Keratinocyte (primary cell): ENCODE results near the gene PEPD.

Experiments used
- EZH2 ChIP-seq: IDR thresholded peaks from one replicate; pipeline ENCODE4 v1.6.1; 2012; ENCODE audit warnings: inconsistent platforms, mild to moderate bottlenecking, low read length, moderate library complexity
- TF ChIP-seq, protein P1 (sequence below), 3 experiments: IDR thresholded peaks in 1 of 3; conservative IDR thresholded peaks in 1 of 3; optimal IDR thresholded peaks in 1 of 3; 2 replicates in 2 of 3; 3 replicates in 1 of 3; pipeline versions ENCODE3 to v1.5.1; 2011; ENCODE audit warnings: low read length in 3 of 3, mild to moderate bottlenecking in 3 of 3, moderate library complexity in 2 of 3, control low read depth in 1 of 3, inconsistent platforms in 1 of 3; ENCODE audit not compliant: insufficient read depth in 2 of 3; ENCODE audit errors: extremely low read depth in 1 of 3

DNA sequence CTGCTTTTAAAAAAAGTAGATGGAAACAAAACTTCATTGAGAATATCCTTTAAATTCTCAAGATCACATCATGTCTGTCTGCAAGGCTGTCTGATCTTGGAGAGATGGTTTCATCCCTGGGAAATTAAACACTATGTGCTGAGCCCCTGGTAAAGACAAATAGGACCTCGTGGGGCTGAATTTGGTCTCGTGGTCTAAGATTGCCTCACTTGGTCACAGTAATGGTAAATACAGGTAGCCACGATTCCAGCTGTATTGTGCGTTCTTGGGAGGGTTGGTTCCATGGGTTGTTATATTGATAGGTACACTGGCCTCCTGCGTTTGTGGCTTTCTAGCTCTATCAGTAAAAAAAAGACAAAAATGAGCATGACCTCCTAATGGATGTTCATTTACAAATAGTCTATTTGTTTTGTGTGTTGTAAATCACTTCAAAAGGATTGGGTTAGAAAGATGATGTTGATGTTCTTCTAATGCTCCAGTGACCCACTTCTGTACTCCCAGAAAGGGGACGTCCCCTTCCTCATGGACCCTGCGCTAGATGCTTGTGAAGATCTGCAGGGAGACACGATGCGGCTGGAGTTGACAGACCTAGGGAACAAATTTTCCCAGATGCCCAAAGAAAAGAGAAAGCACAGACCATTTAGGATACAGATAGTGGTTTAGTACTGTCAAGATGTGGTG lies 146.3 kb downstream of the PEPD start:
- TF ChIP-seq, protein P1, sequence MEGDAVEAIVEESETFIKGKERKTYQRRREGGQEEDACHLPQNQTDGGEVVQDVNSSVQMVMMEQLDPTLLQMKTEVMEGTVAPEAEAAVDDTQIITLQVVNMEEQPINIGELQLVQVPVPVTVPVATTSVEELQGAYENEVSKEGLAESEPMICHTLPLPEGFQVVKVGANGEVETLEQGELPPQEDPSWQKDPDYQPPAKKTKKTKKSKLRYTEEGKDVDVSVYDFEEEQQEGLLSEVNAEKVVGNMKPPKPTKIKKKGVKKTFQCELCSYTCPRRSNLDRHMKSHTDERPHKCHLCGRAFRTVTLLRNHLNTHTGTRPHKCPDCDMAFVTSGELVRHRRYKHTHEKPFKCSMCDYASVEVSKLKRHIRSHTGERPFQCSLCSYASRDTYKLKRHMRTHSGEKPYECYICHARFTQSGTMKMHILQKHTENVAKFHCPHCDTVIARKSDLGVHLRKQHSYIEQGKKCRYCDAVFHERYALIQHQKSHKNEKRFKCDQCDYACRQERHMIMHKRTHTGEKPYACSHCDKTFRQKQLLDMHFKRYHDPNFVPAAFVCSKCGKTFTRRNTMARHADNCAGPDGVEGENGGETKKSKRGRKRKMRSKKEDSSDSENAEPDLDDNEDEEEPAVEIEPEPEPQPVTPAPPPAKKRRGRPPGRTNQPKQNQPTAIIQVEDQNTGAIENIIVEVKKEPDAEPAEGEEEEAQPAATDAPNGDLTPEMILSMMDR (optimal IDR thresholded peaks at IDR 0.05 in 1 of 3, IDR thresholded peaks at IDR 0.05 in 1 of 3, conservative IDR thresholded peaks at IDR 0.05 in 1 of 3; ENCODE audit: extremely low read depth in 1 of 3, insufficient read depth in 2 of 3, low read length in 3 of 3), result no peak
- no peak for TF ChIP-seq EZH2
